Muscle of leg (tissue), 11 donors: ENCODE measurements around the gene CDIP1. TPM values are rescaled to one million over a fixed set of nuclear protein-coding genes. Genes with fewer than 3 reads are reported as not detected.

Source experiments
- DNase-seq: peaks from one replicate; pipeline ENCODE4 v3.0.0; 2013
- H3K27ac ChIP-seq: one replicate; pipeline ENCODE4 v1.5.1; 2013; ENCODE audit warnings: mild to moderate bottlenecking, low read length, control low read depth
- H3K27me3 ChIP-seq: one replicate; pipeline ENCODE4 v1.6.1; 2013; ENCODE audit warnings: low read length; ENCODE audit not compliant: control insufficient read depth, insufficient read depth
- H3K36me3 ChIP-seq: one replicate; pipeline ENCODE4 v1.6.1; 2013; ENCODE audit warnings: low read length; ENCODE audit not compliant: control insufficient read depth, insufficient read depth
- H3K4me1 ChIP-seq: one replicate; pipeline ENCODE4 v1.6.1; 2013; ENCODE audit warnings: low read length; ENCODE audit not compliant: control insufficient read depth, insufficient read depth
- H3K4me3 ChIP-seq: one replicate; pipeline ENCODE4 v1.5.1; 2013; ENCODE audit warnings: low read length, control low read depth
- H3K9me3 ChIP-seq: replicated peaks from 2 replicates; pipeline ENCODE4 v1.6.1; 2013; ENCODE audit warnings: low read depth, low read length; ENCODE audit not compliant: control insufficient read depth
- WGBS: methylation state at CpG from one replicate; pipeline ENCODE4 v1.1.5; 2013; ENCODE audit warnings: missing lambda C conversion rate; ENCODE audit not compliant: insufficient coverage; 5-methylcytosine and 5-hydroxymethylcytosine counted together
- polyA plus RNA-seq, 8 donors: library from polyadenylated mRNA; unstranded; fragments of 120-200 nt; gene quantifications; one replicate each; pipeline versions ENCODE4 v1.2.1 to v1.2.3, GENCODE V29; 2013; ENCODE audit warnings: inconsistent platforms in 1 of 8, low replicate concordance in 1 of 8; ENCODE audit not compliant: insufficient read length in 8 of 8, insufficient read depth in 1 of 8
- total RNA-seq: library from RNA; stranded (reverse); fragments of 120-200 nt; gene quantifications from one replicate; pipeline ENCODE4 v1.2.4, GENCODE V29; 2013

CDIP1 gene
- total and polyA plus RNA-seq, 9 donors: 16.3 to 47.4 (median 37.9) TPM

GRCh38 chr16:4550591-4550990 lies 12.0 kb upstream of the CDIP1 start:
- 50% methylated on average over 2 of the region's 4 CpGs for WGBS
- H3K27ac ChIP-seq: no peak overlapping the region
- no peak for DNase-seq
- H3K4me3 ChIP-seq: no peak overlapping the region
- no peaks in the 10 kb centered on the region for H3K27me3 ChIP-seq
- no peaks in the 10 kb centered on the region for H3K36me3 ChIP-seq
- peaks cover 5% of the 10 kb centered on the region for H3K4me1 ChIP-seq
- no peaks in the 10 kb centered on the region for H3K9me3 ChIP-seq

GRCh38 chr16:4548124-4548523 lies 9.6 kb upstream of the CDIP1 start:
- WGBS: 83% methylated on average over 13 of the region's 13 CpGs
- Histone ChIP-seq H3K9me3 (no peaks in the 10 kb centered on the region), H3K36me3 (no peaks in the 10 kb centered on the region), H3K27ac (no peak overlapping the region), H3K27me3 (no peaks in the 10 kb centered on the region), H3K4me3 (no peak overlapping the region), H3K4me1 (peaks cover 10% of the 10 kb centered on the region)
- no peak for DNase-seq

GRCh38 chr16:4544473-4544872 lies 5.9 kb upstream of the CDIP1 start:
- Histone ChIP-seq H3K9me3 (peaks cover 7% of the 10 kb centered on the region), H3K27ac (no peak overlapping the region), H3K36me3 (no peaks in the 10 kb centered on the region), H3K27me3 (no peaks in the 10 kb centered on the region), H3K4me3 (no peak overlapping the region), H3K4me1 (peaks cover 7% of the 10 kb centered on the region)
- peak; percentile 40 for DNase-seq
- WGBS: no CpG with 5 or more reads among the region's 8 CpGs

GRCh38 chr16:4539716-4540284 lies 1.2 kb upstream of the CDIP1 start:
- no peak overlapping the region for H3K4me3 ChIP-seq
- no peaks in the 10 kb centered on the region for H3K27me3 ChIP-seq
- peaks cover 13% of the 10 kb centered on the region for H3K9me3 ChIP-seq
- peaks cover 18% of the 10 kb centered on the region for H3K4me1 ChIP-seq
- H3K36me3 ChIP-seq: no peaks in the 10 kb centered on the region
- 100% methylated on average over 2 of the region's 2 CpGs for WGBS
- no peak overlapping the region for H3K27ac ChIP-seq
- no peak for DNase-seq

- 6% methylated on average over 71 of the region's 75 CpGs for WGBS
- H3K9me3 ChIP-seq: peaks cover 13% of the 10 kb centered on the region
- no peaks in the 10 kb centered on the region for H3K27me3 ChIP-seq
- H3K4me1 ChIP-seq: peaks cover 11% of the 10 kb centered on the region
- DNase-seq: no peak
- H3K4me3 ChIP-seq: peak overlapping the region; percentile 69
- H3K27ac ChIP-seq: peak overlapping the region; percentile 42
- peaks cover 4% of the 10 kb centered on the region for H3K36me3 ChIP-seq
Observed at GRCh38 chr16:4537376-4538343, 913 bp downstream of the CDIP1 start.

- DNase-seq: no peak
- Histone ChIP-seq H3K9me3 (peaks cover 13% of the 10 kb centered on the region), H3K4me3 (no peak overlapping the region), H3K27me3 (no peaks in the 10 kb centered on the region), H3K4me1 (peaks cover 11% of the 10 kb centered on the region), H3K27ac (no peak overlapping the region), H3K36me3 (peaks cover 14% of the 10 kb centered on the region)
- 82% methylated on average over 10 of the region's 15 CpGs for WGBS
Observed at GRCh38 chr16:4536391-4537106, 2.0 kb downstream of the CDIP1 start.

- Histone ChIP-seq H3K27me3 (no peaks in the 10 kb centered on the region), H3K4me1 (peaks cover 11% of the 10 kb centered on the region), H3K27ac (no peak overlapping the region), H3K4me3 (no peak overlapping the region), H3K36me3 (peaks cover 14% of the 10 kb centered on the region), H3K9me3 (peaks cover 13% of the 10 kb centered on the region)
- WGBS: 82% methylated on average over 7 of the region's 7 CpGs
- no peak for DNase-seq
Observed at GRCh38 chr16:4535627-4536108, 2.9 kb downstream of the CDIP1 start.

GRCh38 chr16:4534151-4534790 lies 4.3 kb downstream of the CDIP1 start:
- peaks cover 14% of the 10 kb centered on the region for H3K36me3 ChIP-seq
- peaks cover 5% of the 10 kb centered on the region for H3K9me3 ChIP-seq
- WGBS: 83% methylated on average over 9 of the region's 13 CpGs
- no peak for DNase-seq
- H3K27ac ChIP-seq: no peak overlapping the region
- H3K4me3 ChIP-seq: no peak overlapping the region
- H3K27me3 ChIP-seq: no peaks in the 10 kb centered on the region
- peaks cover 18% of the 10 kb centered on the region for H3K4me1 ChIP-seq

- H3K36me3 ChIP-seq: peaks cover 14% of the 10 kb centered on the region
- no peaks in the 10 kb centered on the region for H3K9me3 ChIP-seq
- no peaks in the 10 kb centered on the region for H3K27me3 ChIP-seq
- no peak overlapping the region for H3K27ac ChIP-seq
- H3K4me3 ChIP-seq: no peak overlapping the region
- H3K4me1 ChIP-seq: peaks cover 21% of the 10 kb centered on the region
- WGBS: 79% methylated on average over 6 of the region's 6 CpGs
- DNase-seq: no peak
Observed at GRCh38 chr16:4533490-4533889, 5.1 kb downstream of the CDIP1 start.
